T-helper 22 cell (primary cell): ENCODE data around the gene IL13.
"Not testable (repeated sequence)": the region's sequence is repeated elsewhere in the genome, so short reads cannot be mapped to it uniquely, and the experiment has no call there.

ENCODE experiments used
- DNase-seq: peaks from one replicate; pipeline ENCODE4 v3.0.0-alpha.2; 2020; ENCODE audit warnings: low read depth

The IL13 gene

GRCh38 chr5:132657676-132658380 is at the start of gene IL13:
TSS of gene IL13 (plus strand) at chr5:132658173. CDS start at chr5:132658187, 14 bp downstream.
- no peak for DNase-seq

- no peak for DNase-seq
Observed at GRCh38 chr5:132611965-132612364, 46.0 kb upstream of the IL13 start.

- DNase-seq = no peak
Observed at GRCh38 chr5:132612846-132613245, 45.1 kb upstream of the IL13 start.

- DNase-seq = no peak
Observed at GRCh38 chr5:132621699-132622098, 36.3 kb upstream of the IL13 start.

- DNase-seq = no peak
Observed at GRCh38 chr5:132622608-132623007, 35.4 kb upstream of the IL13 start.

- no peak for DNase-seq
Observed at GRCh38 chr5:132627470-132627869, 30.5 kb upstream of the IL13 start.

GRCh38 chr5:132628814-132629213 is 29.2 kb upstream of the IL13 start:
- DNase-seq = no peak

GRCh38 chr5:132629230-132629944 is 28.6 kb upstream of the IL13 start:
- DNase-seq = no peak

GRCh38 chr5:132633587-132633986 is 24.4 kb upstream of the IL13 start:
- not testable (repeated sequence) for DNase-seq

GRCh38 chr5:132635873-132636272 is 22.1 kb upstream of the IL13 start:
- no peak for DNase-seq

GRCh38 chr5:132637241-132637640 is 20.7 kb upstream of the IL13 start:
- DNase-seq = no peak

GRCh38 chr5:132639706-132640130 is 18.3 kb upstream of the IL13 start:
- no peak for DNase-seq

GRCh38 chr5:132640613-132641012 is 17.4 kb upstream of the IL13 start:
- DNase-seq = no peak

- no peak for DNase-seq
Observed at GRCh38 chr5:132641241-132641723, 16.7 kb upstream of the IL13 start.

GRCh38 chr5:132641841-132642240 is 16.1 kb upstream of the IL13 start:
- DNase-seq = no peak

- DNase-seq = no peak
Observed at GRCh38 chr5:132644177-132644576, 13.8 kb upstream of the IL13 start.

GRCh38 chr5:132646583-132647266 is 11.2 kb upstream of the IL13 start:
- DNase-seq = no peak

- DNase-seq = no peak
Observed at GRCh38 chr5:132647473-132647872, 10.5 kb upstream of the IL13 start.

GRCh38 chr5:132648355-132648754 is 9.6 kb upstream of the IL13 start:
- no peak for DNase-seq

GRCh38 chr5:132651838-132652469 is 6.0 kb upstream of the IL13 start:
- no peak for DNase-seq

GRCh38 chr5:132653716-132654115 is 4.3 kb upstream of the IL13 start:
- no peak for DNase-seq
